AG04450 (cell line): ENCODE measurements around the gene PAIP2. TPM values are rescaled to one million over a fixed set of nuclear protein-coding genes. Genes with fewer than 3 reads are reported as not detected.
A peak's percentile ranks its signal among the peaks of the same experiment; 100 is the strongest.
"Not testable (repeated sequence)": the region's sequence is repeated elsewhere in the genome, so short reads cannot be mapped to it uniquely, and the experiment has no call there.

Experiments
- CTCF ChIA-PET: fragments of 300-600, 350-600 bp; formaldehyde crosslinking; extraction: SDS; loops from one replicate; lab custom pipeline; 2022; ENCODE audit warnings: antibody characterized with exemption, inconsistent platforms; lab: Charles Lee
- POLR2A ChIA-PET: fragments of 350-600 bp; formaldehyde crosslinking; extraction: SDS; loops from one replicate; lab custom pipeline; 2021; ENCODE audit warnings: antibody characterized with exemption, inconsistent platforms; lab: Yijun Ruan, JAX
- DNase-seq: peaks from one replicate; pipeline ENCODE4 v3.0.0-alpha.2; 2011; ENCODE audit warnings: low read depth, low spot score
- H3K27ac ChIP-seq: one replicate; pipeline ENCODE4 v1.5.1; 2012; ENCODE audit warnings: low read depth, low read length, control low read depth
- H3K27me3 ChIP-seq: one replicate; pipeline ENCODE4 v1.6.0; 2012; ENCODE audit warnings: low read length; ENCODE audit not compliant: control insufficient read depth, insufficient read depth
- H3K4me3 ChIP-seq: 2 replicates; pipeline ENCODE4 v1.5.1; 2011; ENCODE audit warnings: mild to moderate bottlenecking, low read depth, low read length, control low read depth
- H3K9me3 ChIP-seq: 2 replicates; pipeline ENCODE4 v1.5.1; 2012; ENCODE audit warnings: low read length; ENCODE audit not compliant: control insufficient read depth, insufficient read depth
- polyA plus RNA-seq: library from polyadenylated mRNA; depleted of rRNA; stranded (reverse); fragments of >200 nt; gene quantifications from 2 replicates; pipeline ENCODE4 v1.2.3, GENCODE V29; 2011
- TF ChIP-seq, protein P1 (sequence below): IDR thresholded peaks from 2 replicates; pipeline ENCODE4 v1.5.1; 2011; ENCODE audit warnings: low read depth, low read length, control low read depth, inconsistent platforms

Gene PAIP2
- polyA plus RNA-seq, 1 experiment: 113 TPM

DNA sequence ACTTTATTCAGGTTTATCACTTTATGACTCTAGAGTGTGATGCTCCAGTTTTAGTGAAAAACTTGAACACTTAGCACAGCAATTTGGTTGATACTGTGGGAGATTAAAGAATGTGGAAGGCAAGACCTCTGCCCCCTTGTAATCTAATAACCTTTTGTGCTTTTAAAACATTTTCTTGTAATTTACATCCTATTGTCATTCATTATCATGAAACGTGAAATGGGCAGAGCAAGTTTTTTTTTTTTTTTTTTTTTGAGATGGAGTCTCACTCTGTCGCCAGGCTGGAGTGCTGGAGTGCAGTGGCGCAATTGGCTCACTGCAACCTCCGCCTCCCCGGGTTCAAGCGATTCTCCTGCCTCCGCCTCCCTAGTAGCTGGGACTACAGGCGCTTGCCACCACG, 1.8 kb downstream of the PAIP2 start:
- ChIA-PET POLR2A (no interaction called here), CTCF (no interaction called here)
- TF ChIP-seq, protein P1, sequence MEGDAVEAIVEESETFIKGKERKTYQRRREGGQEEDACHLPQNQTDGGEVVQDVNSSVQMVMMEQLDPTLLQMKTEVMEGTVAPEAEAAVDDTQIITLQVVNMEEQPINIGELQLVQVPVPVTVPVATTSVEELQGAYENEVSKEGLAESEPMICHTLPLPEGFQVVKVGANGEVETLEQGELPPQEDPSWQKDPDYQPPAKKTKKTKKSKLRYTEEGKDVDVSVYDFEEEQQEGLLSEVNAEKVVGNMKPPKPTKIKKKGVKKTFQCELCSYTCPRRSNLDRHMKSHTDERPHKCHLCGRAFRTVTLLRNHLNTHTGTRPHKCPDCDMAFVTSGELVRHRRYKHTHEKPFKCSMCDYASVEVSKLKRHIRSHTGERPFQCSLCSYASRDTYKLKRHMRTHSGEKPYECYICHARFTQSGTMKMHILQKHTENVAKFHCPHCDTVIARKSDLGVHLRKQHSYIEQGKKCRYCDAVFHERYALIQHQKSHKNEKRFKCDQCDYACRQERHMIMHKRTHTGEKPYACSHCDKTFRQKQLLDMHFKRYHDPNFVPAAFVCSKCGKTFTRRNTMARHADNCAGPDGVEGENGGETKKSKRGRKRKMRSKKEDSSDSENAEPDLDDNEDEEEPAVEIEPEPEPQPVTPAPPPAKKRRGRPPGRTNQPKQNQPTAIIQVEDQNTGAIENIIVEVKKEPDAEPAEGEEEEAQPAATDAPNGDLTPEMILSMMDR: no peak

DNA sequence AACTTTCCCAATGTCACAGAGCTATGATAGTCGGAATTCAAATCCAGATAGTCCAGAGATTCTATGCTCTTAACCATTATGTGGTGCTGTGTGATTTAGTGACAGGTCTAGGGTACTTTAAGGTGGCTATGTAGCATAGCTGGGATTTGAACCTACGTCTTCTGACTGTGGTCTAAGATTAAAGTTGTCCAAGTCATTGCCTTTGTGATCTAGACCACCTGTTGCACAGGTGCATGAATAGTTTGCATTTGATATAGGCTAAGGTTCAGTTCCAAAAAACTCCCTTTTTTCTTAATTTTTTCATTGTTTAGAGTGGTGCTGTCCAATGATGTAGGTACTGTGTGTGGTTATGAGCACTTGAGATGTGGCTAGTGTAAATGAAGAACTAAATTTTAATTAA, 2.5 kb downstream of the PAIP2 start:
- H3K4me3 ChIP-seq: no peak overlapping the region; the same call in 1 of the 2 replicates
- no peaks in the 10 kb centered on the region; the same call in 1 of the 2 replicates for H3K9me3 ChIP-seq
- no peak overlapping the region for H3K27ac ChIP-seq
- DNase-seq: no peak
- H3K27me3 ChIP-seq: no peaks in the 10 kb centered on the region
- TF ChIP-seq, protein P1: no peak
- ChIA-PET POLR2A (interaction anchor here (0.8 kb wide), 1 partner anchor 51 kb away, joined by 3 read pairs; the partner anchor contains the start of gene MATR3), CTCF (no interaction called here)

More for the DNA sequence above, 1.8 kb downstream of the PAIP2 start:
- H3K9me3 ChIP-seq: no peaks in the 10 kb centered on the region; the same call in 1 of the 2 replicates
- H3K4me3 ChIP-seq: peak overlapping the region; percentile 100
- no peaks in the 10 kb centered on the region for H3K27me3 ChIP-seq
- no peak overlapping the region for H3K27ac ChIP-seq
- DNase-seq: no peak

DNA sequence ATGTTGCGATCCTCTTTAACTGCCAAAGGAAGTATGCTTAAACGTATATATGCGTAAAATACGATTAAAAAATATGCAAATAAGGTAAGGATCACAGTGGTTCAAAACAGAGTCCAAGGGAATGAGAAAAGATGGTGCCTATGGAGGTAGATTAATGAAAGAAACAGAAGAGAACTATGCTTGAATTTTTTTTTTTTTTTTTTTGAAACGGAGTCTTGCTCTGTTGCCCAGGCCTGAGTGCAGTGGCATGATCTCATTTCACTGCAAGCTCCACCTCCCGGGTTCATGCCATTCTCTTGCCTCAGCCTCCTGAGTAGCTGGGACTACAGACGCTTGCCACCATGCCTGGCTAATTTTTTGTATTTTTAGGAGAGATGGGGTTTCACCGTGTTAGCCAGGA, 3.8 kb downstream of the PAIP2 start:
- H3K27me3 ChIP-seq, CTCF ChIA-PET, H3K27ac ChIP-seq, POLR2A ChIA-PET, H3K4me3 ChIP-seq, DNase-seq, H3K9me3 ChIP-seq: not testable (repeated sequence)

DNA sequence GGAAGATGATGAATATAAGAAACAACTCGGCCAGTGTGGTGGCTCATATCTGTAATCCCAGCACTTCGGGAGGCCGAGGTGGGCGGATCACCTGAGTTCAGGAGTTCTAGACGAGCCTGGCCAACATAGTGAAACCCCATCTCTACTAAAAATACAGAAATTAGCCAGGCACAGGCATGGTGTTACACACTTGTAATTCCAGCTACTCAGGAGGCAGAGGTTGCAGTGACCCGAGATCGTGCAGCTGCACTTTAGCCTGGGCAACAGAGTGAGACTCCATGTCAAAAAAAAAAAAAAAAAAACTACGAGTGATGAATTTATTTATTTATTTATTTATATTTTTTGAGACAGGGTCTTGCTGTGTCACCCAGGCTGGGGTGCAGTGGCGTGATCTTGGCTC, 6.2 kb downstream of the PAIP2 start:
- H3K9me3 ChIP-seq, H3K27me3 ChIP-seq, DNase-seq, H3K4me3 ChIP-seq, H3K27ac ChIP-seq, CTCF ChIA-PET: not testable (repeated sequence)
- POLR2A ChIA-PET: interaction anchor here (0.6 kb wide), 1 partner anchor 15 kb away, joined by 3 read pairs; no protein-coding TSS in a partner anchor

DNA sequence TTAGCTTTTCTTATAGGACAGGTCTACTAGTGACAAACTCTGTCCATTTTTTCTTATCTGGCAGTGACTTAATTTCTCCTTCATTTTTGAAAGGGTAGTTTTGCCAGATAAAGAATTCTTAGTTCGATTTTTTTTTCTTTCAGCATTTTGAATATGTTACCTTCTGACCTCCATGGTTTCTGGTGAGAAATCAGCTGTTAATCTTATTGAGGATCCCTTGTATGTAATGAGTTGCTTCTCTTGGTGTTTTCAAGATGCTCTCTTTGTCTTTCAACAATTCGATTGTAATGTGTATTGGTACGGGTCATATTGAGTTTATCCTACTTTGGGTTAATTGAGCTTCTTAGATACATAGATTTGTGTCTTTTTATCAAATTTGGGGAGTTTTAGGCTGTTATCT, 12.5 kb downstream of the PAIP2 start:
- Histone ChIP-seq H3K4me3 (no peak overlapping the region), H3K27ac (no peak overlapping the region), H3K9me3 (peaks cover 3% of the 10 kb centered on the region; the same call in 1 of the 2 replicates), H3K27me3 (no peaks in the 10 kb centered on the region)
- no peak for DNase-seq
- CTCF ChIA-PET: interaction anchor here (1.3 kb wide), 1 partner anchor 12 kb away, joined by 3 read pairs; no protein-coding TSS in a partner anchor
- POLR2A ChIA-PET: no interaction called here
- TF ChIP-seq, protein P1: no peak

DNA sequence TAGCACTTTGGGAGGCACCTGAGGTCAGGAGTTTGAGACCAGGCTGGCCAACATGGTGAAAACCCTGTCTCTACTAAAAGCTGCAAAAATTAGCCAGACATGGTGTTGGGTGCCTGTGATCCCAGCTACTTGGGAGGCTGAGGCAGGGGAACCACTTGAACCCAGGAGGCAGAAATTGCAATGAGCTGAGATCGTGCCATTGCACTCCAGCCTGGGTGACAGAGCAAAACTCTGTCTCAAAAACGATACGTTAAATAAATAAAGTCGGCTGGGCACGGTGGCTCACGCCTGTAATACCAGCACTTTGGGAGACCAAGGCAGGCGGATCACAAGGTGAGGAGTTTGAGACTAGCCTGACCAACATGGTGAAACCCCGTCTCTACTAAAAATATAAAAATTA, 14.2 kb downstream of the PAIP2 start:
- POLR2A ChIA-PET, H3K27me3 ChIP-seq, DNase-seq, H3K4me3 ChIP-seq, H3K27ac ChIP-seq, H3K9me3 ChIP-seq: not testable (repeated sequence)
- CTCF ChIA-PET: interaction anchor here (0.6 to 3.0 kb wide), 2 partner anchors 14 to 44 kb away, joined by 3 to 15 read pairs; partner anchors contain the start of gene PAIP2
